ENCODE measurements around the gene PPFIA3.

PPFIA3 gene

GRCh38 chr19:49186108-49186507, 66.8 kb downstream of the PPFIA3 start:
- DNase-seq: no peak

- DNase-seq: no peak
Observed at GRCh38 chr19:49188626-49189200, 69.4 kb downstream of the PPFIA3 start.

- no peak for DNase-seq
Observed at GRCh38 chr19:49189259-49189658, 69.9 kb downstream of the PPFIA3 start.

- no peak for DNase-seq
Observed at GRCh38 chr19:49190781-49191180, 71.4 kb downstream of the PPFIA3 start.

- no peak for DNase-seq
Observed at GRCh38 chr19:49193822-49194394, 74.6 kb downstream of the PPFIA3 start.

GRCh38 chr19:49194408-49194807, 75.1 kb downstream of the PPFIA3 start:
- DNase-seq: no peak

GRCh38 chr19:49196527-49197240, 77.3 kb downstream of the PPFIA3 start:
- DNase-seq: peak; percentile 45

GRCh38 chr19:49200238-49200862, 81.0 kb downstream of the PPFIA3 start:
- DNase-seq: no peak

All from NCI-H146 (cell line).